Right lobe of liver (tissue), 4 donors: ENCODE results near the gene IRGC.

ENCODE experiments used
- CTCF ChIP-seq, 4 donors: fragments of 200-600 bp in 3 of 4; fragments of 450-650 bp in 1 of 4; IDR thresholded peaks; one replicate each; pipeline versions ENCODE4 v1.5.1 to v1.8.0; 2016 to 2022; ENCODE audit warnings: antibody characterized with exemption in 4 of 4, mild to moderate bottlenecking in 2 of 4
- POLR2A ChIP-seq: fragments of 450-650 bp; IDR thresholded peaks from one replicate; pipeline ENCODE4 v1.6.1; 2017; ENCODE audit warnings: antibody characterized with exemption, mild to moderate bottlenecking
- donor health status: DM: no; HTN: no; CAD: no.
- donor health status: DM: no; HTN: no; CAD: no.
- donor health status: DM: no; HTN: yes; CAD: no.

- TF ChIP-seq CTCF (IDR thresholded peaks at IDR 0.05) (no peak), POLR2A (no peak)
Measured at GRCh38 chr19:43748205-43748594, 32.3 kb downstream of the IRGC start.
